ENCODE results near the gene SEMA3B.

SEMA3B gene

DNA sequence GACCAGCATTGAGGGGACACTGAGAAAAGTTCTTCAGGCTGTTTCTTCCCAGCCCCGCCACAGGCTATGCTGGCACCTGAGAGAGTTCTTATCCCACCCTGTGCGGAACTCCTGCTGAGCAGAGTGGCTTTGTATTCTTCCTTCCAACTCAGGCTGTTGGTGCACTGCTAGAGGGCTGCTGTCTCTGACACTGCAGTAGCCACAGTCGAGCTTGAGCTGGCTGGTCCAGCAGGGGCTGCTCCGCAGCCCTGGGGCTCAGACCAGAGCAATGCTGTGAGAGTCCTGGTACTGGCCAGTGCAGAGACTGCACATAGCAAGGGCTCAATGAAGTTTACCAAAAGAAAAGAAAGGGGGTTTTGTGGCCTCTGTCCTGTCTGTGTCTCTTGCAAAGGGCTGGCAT lies 29.3 kb upstream of the SEMA3B start:
- TF ChIP-seq, protein P1, sequence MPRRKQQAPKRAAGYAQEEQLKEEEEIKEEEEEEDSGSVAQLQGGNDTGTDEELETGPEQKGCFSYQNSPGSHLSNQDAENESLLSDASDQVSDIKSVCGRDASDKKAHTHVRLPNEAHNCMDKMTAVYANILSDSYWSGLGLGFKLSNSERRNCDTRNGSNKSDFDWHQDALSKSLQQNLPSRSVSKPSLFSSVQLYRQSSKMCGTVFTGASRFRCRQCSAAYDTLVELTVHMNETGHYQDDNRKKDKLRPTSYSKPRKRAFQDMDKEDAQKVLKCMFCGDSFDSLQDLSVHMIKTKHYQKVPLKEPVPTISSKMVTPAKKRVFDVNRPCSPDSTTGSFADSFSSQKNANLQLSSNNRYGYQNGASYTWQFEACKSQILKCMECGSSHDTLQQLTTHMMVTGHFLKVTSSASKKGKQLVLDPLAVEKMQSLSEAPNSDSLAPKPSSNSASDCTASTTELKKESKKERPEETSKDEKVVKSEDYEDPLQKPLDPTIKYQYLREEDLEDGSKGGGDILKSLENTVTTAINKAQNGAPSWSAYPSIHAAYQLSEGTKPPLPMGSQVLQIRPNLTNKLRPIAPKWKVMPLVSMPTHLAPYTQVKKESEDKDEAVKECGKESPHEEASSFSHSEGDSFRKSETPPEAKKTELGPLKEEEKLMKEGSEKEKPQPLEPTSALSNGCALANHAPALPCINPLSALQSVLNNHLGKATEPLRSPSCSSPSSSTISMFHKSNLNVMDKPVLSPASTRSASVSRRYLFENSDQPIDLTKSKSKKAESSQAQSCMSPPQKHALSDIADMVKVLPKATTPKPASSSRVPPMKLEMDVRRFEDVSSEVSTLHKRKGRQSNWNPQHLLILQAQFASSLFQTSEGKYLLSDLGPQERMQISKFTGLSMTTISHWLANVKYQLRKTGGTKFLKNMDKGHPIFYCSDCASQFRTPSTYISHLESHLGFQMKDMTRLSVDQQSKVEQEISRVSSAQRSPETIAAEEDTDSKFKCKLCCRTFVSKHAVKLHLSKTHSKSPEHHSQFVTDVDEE (CRISPR knock-in tag; IDR thresholded peaks at IDR 0.05): no peak
- no peak for TF ChIP-seq ZNF8 (CRISPR knock-in tag; IDR thresholded peaks at IDR 0.05)
- TF ChIP-seq ESRRG (CRISPR knock-in tag; IDR thresholded peaks at IDR 0.05): no peak
- no peak for ATAC-seq

DNA sequence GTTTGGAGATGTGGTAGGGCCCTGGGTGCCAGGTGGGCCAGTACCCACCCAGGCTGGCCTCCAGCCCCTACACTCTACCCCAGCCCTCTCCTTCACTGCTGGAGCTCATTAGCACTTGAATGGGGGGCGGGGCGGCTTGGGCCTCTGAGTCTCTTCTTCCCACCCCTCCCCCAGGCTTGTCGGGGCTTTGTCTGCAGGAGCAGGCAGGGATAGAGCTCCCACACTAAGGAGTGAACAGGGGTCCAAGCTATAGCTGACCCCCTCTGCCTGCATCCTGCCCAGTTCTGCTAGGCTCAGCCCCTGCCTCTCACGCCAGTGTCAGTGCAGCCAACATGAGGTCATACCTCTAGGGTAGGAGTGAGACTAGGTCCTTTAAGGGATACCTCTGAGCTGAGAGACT lies 27.8 kb upstream of the SEMA3B start:
- TF ChIP-seq ARNTL (CRISPR knock-in tag; IDR thresholded peaks at IDR 0.05; ENCODE audit: borderline replicate concordance, low read depth): no peak
- no peak for ATAC-seq

DNA sequence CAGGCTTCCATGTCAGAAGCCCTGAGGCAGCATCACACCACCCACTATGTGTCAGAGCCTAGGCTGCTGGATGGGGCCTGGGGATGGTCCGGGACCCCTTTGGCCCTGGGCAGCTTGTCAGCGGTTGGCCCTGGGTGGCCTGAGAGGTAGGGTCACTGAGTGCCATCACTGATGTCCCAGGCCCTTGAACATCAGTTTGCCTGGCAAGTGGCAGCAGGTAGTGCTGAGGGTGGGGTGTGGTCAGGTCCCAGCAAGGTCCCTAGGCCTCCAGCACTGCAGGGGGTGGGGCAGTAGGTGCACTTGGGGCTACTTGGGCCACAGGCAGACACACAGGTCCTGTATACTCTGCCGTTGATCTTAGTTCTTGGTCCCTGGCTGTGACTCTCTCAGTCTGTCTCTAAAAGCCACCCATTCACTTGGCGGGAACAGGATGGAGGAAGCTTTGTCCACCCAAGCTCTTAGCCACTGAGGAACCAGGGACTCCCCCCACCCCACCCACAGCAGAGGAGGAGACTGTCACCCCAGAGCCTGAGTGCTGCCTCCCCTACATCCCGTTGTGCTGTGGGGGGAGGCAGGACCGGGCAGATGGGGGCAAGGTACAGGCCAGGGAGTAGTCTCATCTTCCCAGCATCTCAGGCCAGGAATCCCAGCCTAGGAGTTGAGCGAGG lies 27.1 kb upstream of the SEMA3B start:
- no peak for TF ChIP-seq ZNF70 (CRISPR knock-in tag; IDR thresholded peaks at IDR 0.05)
- TF ChIP-seq, protein P2, sequence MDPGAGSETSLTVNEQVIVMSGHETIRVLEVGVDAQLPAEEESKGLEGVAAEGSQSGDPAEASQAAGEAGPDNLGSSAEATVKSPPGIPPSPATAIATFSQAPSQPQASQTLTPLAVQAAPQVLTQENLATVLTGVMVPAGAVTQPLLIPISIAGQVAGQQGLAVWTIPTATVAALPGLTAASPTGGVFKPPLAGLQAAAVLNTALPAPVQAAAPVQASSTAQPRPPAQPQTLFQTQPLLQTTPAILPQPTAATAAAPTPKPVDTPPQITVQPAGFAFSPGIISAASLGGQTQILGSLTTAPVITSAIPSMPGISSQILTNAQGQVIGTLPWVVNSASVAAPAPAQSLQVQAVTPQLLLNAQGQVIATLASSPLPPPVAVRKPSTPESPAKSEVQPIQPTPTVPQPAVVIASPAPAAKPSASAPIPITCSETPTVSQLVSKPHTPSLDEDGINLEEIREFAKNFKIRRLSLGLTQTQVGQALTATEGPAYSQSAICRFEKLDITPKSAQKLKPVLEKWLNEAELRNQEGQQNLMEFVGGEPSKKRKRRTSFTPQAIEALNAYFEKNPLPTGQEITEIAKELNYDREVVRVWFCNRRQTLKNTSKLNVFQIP (CRISPR knock-in tag; IDR thresholded peaks at IDR 0.05; ENCODE audit: borderline replicate concordance, low read depth): no peak
- TF ChIP-seq CSDC2 (CRISPR knock-in tag; IDR thresholded peaks at IDR 0.05): no peak
- no peak for TF ChIP-seq ZNF8 (CRISPR knock-in tag; IDR thresholded peaks at IDR 0.05)
- TF ChIP-seq RARB (CRISPR knock-in tag; IDR thresholded peaks at IDR 0.05): no peak
- TF ChIP-seq, protein P3, sequence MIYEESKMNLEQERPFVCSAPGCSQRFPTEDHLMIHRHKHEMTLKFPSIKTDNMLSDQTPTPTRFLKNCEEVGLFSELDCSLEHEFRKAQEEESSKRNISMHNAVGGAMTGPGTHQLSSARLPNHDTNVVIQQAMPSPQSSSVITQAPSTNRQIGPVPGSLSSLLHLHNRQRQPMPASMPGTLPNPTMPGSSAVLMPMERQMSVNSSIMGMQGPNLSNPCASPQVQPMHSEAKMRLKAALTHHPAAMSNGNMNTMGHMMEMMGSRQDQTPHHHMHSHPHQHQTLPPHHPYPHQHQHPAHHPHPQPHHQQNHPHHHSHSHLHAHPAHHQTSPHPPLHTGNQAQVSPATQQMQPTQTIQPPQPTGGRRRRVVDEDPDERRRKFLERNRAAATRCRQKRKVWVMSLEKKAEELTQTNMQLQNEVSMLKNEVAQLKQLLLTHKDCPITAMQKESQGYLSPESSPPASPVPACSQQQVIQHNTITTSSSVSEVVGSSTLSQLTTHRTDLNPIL (CRISPR knock-in tag; IDR thresholded peaks at IDR 0.05; ENCODE audit: low read depth): no peak
- no peak for TF ChIP-seq SNAI2 (CRISPR knock-in tag; IDR thresholded peaks at IDR 0.05)
- TF ChIP-seq ZNF565 (CRISPR knock-in tag; conservative IDR thresholded peaks at IDR 0.05; ENCODE audit: low read depth): no peak
- no peak for TF ChIP-seq PPARA (CRISPR knock-in tag; IDR thresholded peaks at IDR 0.05; ENCODE audit: borderline replicate concordance)
- TF ChIP-seq, protein P1 (CRISPR knock-in tag; IDR thresholded peaks at IDR 0.05): no peak
- TF ChIP-seq ZC3H10 (CRISPR knock-in tag; IDR thresholded peaks at IDR 0.05): no peak
- TF ChIP-seq, protein P4, sequence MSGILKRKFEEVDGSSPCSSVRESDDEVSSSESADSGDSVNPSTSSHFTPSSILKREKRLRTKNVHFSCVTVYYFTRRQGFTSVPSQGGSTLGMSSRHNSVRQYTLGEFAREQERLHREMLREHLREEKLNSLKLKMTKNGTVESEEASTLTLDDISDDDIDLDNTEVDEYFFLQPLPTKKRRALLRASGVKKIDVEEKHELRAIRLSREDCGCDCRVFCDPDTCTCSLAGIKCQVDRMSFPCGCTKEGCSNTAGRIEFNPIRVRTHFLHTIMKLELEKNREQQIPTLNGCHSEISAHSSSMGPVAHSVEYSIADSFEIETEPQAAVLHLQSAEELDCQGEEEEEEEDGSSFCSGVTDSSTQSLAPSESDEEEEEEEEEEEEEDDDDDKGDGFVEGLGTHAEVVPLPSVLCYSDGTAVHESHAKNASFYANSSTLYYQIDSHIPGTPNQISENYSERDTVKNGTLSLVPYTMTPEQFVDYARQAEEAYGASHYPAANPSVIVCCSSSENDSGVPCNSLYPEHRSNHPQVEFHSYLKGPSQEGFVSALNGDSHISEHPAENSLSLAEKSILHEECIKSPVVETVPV (CRISPR knock-in tag; IDR thresholded peaks at IDR 0.05): no peak
- no peak for TF ChIP-seq OSR1 (CRISPR knock-in tag; IDR thresholded peaks at IDR 0.05)
- TF ChIP-seq GLIS3 (CRISPR knock-in tag; IDR thresholded peaks at IDR 0.05): no peak
- no peak for TF ChIP-seq BACH2 (CRISPR knock-in tag; IDR thresholded peaks at IDR 0.05; ENCODE audit: borderline replicate concordance)
- TF ChIP-seq ISL1 (CRISPR knock-in tag; IDR thresholded peaks at IDR 0.05): no peak
- no peak for TF ChIP-seq ZFP30 (CRISPR knock-in tag; IDR thresholded peaks at IDR 0.05)
- ATAC-seq: no peak
